Measurements from ENCODE around the gene AGAP1. TPM values are rescaled to one million over a fixed set of nuclear protein-coding genes. Genes with fewer than 3 reads are reported as not detected.

Gene AGAP1
- total RNA-seq, 1 experiment from 2014 or later: 25.8 TPM

- Mint-ChIP-seq H3K4me1 (peaks cover 46 to 56% of the 10 kb centered on the region in 2 experiments), H3K27me3 (ENCODE audit: low read depth) (peaks cover 29% of the 10 kb centered on the region), H3K9me3 (no peaks in the 10 kb centered on the region), H3K36me3 (ENCODE audit: insufficient read depth in 1 of 3, low read depth in 3 of 3) (no peaks in the 10 kb centered on the region), H3K27ac (peak overlapping the region in 1 of 3 experiments; percentile 25; a peak in 1 of 7 replicates), H3K4me3 (peak overlapping the region; percentile 47 to 78)
- Histone ChIP-seq H4K5ac (ENCODE audit: insufficient read length, low read depth, low read length) (no peak overlapping the region), H3K79me2 (ENCODE audit: insufficient read depth, low read length) (peaks cover 3% of the 10 kb centered on the region; the same call in 1 of the 2 replicates), H4K91ac (ENCODE audit: insufficient read length, low read depth, low read length) (no peak overlapping the region), H3K56ac (ENCODE audit: insufficient read length, low read depth, low read length) (no peak overlapping the region), H3K9me3 (ENCODE audit: control insufficient read depth, low read depth, low read length) (no peaks in the 10 kb centered on the region), H4K20me1 (ENCODE audit: control insufficient read depth, insufficient read depth, insufficient read length) (no peaks in the 10 kb centered on the region), H3K4ac (ENCODE audit: low read depth, low read length) (no peak overlapping the region), H2BK5ac (ENCODE audit: insufficient read length, low read length) (no peak overlapping the region), H2BK20ac (ENCODE audit: low read depth, low read length, poor library complexity, severe bottlenecking) (no peak overlapping the region), H2BK120ac (ENCODE audit: low read depth, low read length, poor library complexity, severe bottlenecking) (no peak overlapping the region), H3T11ph (ENCODE audit: low read length) (no peak overlapping the region), H2BK15ac (ENCODE audit: low read depth, low read length) (no peak overlapping the region), H3K27ac (ENCODE audit: insufficient read length, low read depth, low read length) (no peak overlapping the region), H3K9ac (ENCODE audit: extremely low read depth, insufficient read length, low read length) (no peak overlapping the region), H3K18ac (ENCODE audit: insufficient read length, low read depth, low read length) (no peak overlapping the region), H3K23me2 (ENCODE audit: insufficient read length, low read depth, low read length, poor library complexity, severe bottlenecking) (peaks cover 11% of the 10 kb centered on the region), H3K23ac (ENCODE audit: insufficient read length, low read depth, low read length) (no peak overlapping the region), H2BK12ac (ENCODE audit: insufficient read length, low read depth, low read length) (no peak overlapping the region), H3K14ac (ENCODE audit: insufficient read depth, low read length) (no peak overlapping the region), H3K79me1 (ENCODE audit: insufficient read depth, low read depth, low read length, poor library complexity, severe bottlenecking) (no peaks in the 10 kb centered on the region), H3K4me2 (ENCODE audit: insufficient read depth, insufficient read length, low read length) (peak overlapping the region; percentile 27), H2AK5ac (ENCODE audit: insufficient read length, low read length) (no peak overlapping the region), H3K4me1 (ENCODE audit: insufficient read depth, low read length) (peaks cover 14% of the 10 kb centered on the region; the same call in 1 of the 2 replicates), H3K27me3 (ENCODE audit: insufficient read depth, low read length) (no peaks in the 10 kb centered on the region; the same call in 1 of the 2 replicates), H2AFZ (ENCODE audit: low read length) (no peak overlapping the region), H4K8ac (replicated peaks; ENCODE audit: insufficient read length, low read depth, low read length) (no peak overlapping the region)
- TF ChIP-seq CTCF (conservative IDR thresholded peaks at IDR 0.05): no peak
- DNase-seq: no peak
- WGBS (ENCODE audit: extremely low coverage, insufficient read length, low lambda C conversion rate): no CpG with 5 or more reads among the region's 4 CpGs
These were observed 174.9 kb downstream of the AGAP1 start for GRCh38 chr2:235668782-235669181.

Measured in H9 (cell line).